HG03135 (cell line): ENCODE measurements around the gene HMGN4.
"Not testable (repeated sequence)": the region's sequence is repeated elsewhere in the genome, so short reads cannot be mapped to it uniquely, and the experiment has no call there.

ENCODE experiments used
- ATAC-seq: cut with Tn5 transposase; IDR thresholded peaks from one replicate; pipeline ENCODE4 v1.9.1; 2021; ENCODE audit warnings: mild to moderate bottlenecking, moderate library complexity; ENCODE audit not compliant: unreplicated experiment

HMGN4 gene

GRCh38 chr6:26522486-26523228 is 15.5 kb upstream of the HMGN4 start:
- not testable (repeated sequence) for ATAC-seq

- ATAC-seq, result not testable (repeated sequence)
These were observed 13.9 kb upstream of the HMGN4 start for GRCh38 chr6:26524314-26524713.

GRCh38 chr6:26524722-26525370 is 13.3 kb upstream of the HMGN4 start:
- no peak for ATAC-seq

GRCh38 chr6:26525838-26526237 is 12.3 kb upstream of the HMGN4 start:
- no peak for ATAC-seq

- ATAC-seq, result no peak
These were observed 11.2 kb upstream of the HMGN4 start for GRCh38 chr6:26526928-26527327.

- ATAC-seq, result no peak
These were observed 8.0 kb upstream of the HMGN4 start for GRCh38 chr6:26530203-26530602.

- ATAC-seq, result no peak
These were observed 6.3 kb upstream of the HMGN4 start for GRCh38 chr6:26531897-26532296.

GRCh38 chr6:26532699-26533531 is 5.3 kb upstream of the HMGN4 start:
- ATAC-seq, result no peak

- ATAC-seq, result no peak
These were observed 4.6 kb upstream of the HMGN4 start for GRCh38 chr6:26533532-26533931.

GRCh38 chr6:26534681-26535465 is 3.3 kb upstream of the HMGN4 start:
- no peak for ATAC-seq

GRCh38 chr6:26536571-26537159 is 1.5 kb upstream of the HMGN4 start:
- ATAC-seq, result no peak

- ATAC-seq, result peak; percentile 41
These were observed 863 bp upstream of the HMGN4 start for GRCh38 chr6:26537160-26537845.

GRCh38 chr6:26538572-26538902 is 371 bp downstream of the HMGN4 start:
- ATAC-seq, result peak; percentile 1

GRCh38 chr6:26539071-26539615 is 977 bp downstream of the HMGN4 start:
- ATAC-seq, result no peak

GRCh38 chr6:26541579-26541978 is 3.4 kb downstream of the HMGN4 start:
- no peak for ATAC-seq

GRCh38 chr6:26543953-26544352 is 5.8 kb downstream of the HMGN4 start:
- ATAC-seq, result no peak

GRCh38 chr6:26544473-26544872 is 6.3 kb downstream of the HMGN4 start:
- no peak for ATAC-seq

- no peak for ATAC-seq
These were observed 7.5 kb downstream of the HMGN4 start for GRCh38 chr6:26545627-26546026.

GRCh38 chr6:26547363-26547762 is 9.2 kb downstream of the HMGN4 start:
- ATAC-seq, result not testable (repeated sequence)
